ENCODE data around the gene OR4L1.
"Not testable (repeated sequence)": the region's sequence is repeated elsewhere in the genome, so short reads cannot be mapped to it uniquely, and the experiment has no call there.

Gene OR4L1, protein sequence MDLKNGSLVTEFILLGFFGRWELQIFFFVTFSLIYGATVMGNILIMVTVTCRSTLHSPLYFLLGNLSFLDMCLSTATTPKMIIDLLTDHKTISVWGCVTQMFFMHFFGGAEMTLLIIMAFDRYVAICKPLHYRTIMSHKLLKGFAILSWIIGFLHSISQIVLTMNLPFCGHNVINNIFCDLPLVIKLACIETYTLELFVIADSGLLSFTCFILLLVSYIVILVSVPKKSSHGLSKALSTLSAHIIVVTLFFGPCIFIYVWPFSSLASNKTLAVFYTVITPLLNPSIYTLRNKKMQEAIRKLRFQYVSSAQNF

GRCh38 chr14:20059745-20060144 is at the start of gene OR4L1:
Gene OR4L1, plus strand, starts transcription at chr14:20060045. Its CDS starts 0 bp downstream, at chr14:20060045.
- DNase-seq, result no peak

- no peak for DNase-seq
These were observed 40.5 kb upstream of the OR4L1 start, which contains the start of gene OR4K14 for GRCh38 chr14:20019257-20019865. Gene OR4K14, minus strand, starts transcription at chr14:20019307. Its CDS starts 4,114 bp downstream, at chr14:20015193.

DNA sequence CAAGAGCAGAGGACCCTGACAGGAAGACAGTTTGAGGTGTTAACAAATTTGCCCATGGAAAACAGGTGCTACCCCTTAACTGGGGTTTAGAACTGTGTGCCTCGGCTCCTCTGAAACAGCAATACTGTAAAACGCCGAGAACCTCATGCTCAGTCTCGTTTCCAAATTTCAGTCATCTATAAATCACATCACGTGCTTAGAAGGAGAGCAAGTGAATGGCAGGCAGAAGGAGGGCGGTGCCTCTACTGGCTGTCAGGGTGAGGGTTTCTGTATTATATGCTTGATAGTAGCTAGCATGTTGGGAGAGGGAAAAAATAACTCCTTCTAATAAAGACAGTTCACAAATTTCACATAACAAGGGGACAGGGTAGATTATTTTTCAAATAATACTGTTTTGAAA is 28.8 kb upstream of the OR4L1 start:
- no peak for DNase-seq

- peak; percentile 17 for DNase-seq
These were observed 24.4 kb upstream of the OR4L1 start for GRCh38 chr14:20035449-20035848.

DNA sequence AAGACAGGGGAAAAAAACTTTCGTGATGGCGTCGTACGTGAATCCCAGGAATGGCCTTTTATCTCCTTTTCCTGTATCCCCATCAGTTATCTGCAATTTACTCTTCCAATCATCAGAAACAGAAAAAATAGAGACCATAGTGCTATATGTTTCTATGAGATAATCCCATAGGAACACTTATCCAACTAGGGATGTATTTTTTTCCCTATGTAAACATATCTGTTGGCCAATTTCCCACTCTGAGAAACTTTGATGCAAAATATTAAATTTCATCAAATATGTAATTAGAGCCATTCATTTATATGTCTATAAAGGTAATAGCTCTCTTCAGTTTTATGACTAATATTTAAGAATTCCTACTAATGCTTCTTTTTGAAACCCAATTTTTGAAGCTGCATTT is 23.9 kb upstream of the OR4L1 start, which contains the start of gene OR4K13:
TSS of gene OR4K13 (minus strand) at position 101 of the 400 bp plus-strand sequence. CDS start 1,280 bp downstream, outside the sequence.
- no peak for DNase-seq

DNA sequence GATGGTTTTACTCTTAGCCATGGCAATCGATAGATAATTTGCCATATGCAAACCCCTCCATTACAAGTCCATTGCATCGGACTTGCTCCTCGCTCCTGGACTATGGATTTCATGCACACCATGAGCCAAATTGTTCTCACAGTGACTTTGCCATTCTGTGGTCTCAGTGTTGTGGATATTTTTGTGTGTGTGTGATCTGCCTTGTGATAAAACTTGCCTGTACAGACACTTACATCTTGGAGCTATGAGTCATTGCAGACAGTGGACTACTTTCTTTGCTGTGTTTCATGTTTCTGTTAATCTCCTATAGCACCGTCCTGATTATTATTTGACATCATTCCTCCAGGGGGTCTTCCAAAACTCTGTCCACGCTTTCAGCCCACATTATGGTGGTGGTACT is 15.6 kb upstream of the OR4L1 start:
- no peak for DNase-seq

GRCh38 chr14:20048202-20048601 is 11.6 kb upstream of the OR4L1 start:
- DNase-seq, result no peak

GRCh38 chr14:20092050-20092449 is 32.2 kb downstream of the OR4L1 start:
- no peak for DNase-seq

GRCh38 chr14:20093442-20093841 is 33.6 kb downstream of the OR4L1 start:
- DNase-seq, result no peak

GRCh38 chr14:20098926-20099770 is 39.3 kb downstream of the OR4L1 start:
- not testable (repeated sequence) for DNase-seq

DNA sequence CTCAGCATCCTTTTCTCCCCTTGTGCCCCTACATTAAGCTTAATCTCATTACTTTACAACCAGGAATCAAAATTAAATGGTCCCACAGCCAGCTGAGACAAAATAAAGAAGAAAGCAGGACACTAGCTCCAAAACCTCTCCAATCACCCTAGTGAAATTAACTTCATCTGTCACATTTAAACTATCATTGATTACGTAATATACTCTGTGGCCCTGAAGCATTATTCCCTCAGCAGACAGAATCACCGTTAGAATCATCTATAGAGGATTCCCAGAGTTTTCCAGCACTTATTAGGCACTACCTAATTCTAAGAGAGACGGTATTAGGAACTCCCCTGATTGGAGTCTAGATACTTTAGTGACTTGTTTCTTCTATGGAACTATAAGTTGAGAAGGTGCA is 50.6 kb downstream of the OR4L1 start, which contains the start of gene OR4K17:
TSS of gene OR4K17 (plus strand) at position 302 of the 400 bp plus-strand sequence. CDS start 6,761 bp downstream, outside the sequence.
- DNase-seq, result no peak
